ENCODE data around the gene FSTL4.

The FSTL4 gene

GRCh38 chr5:133328800-133329199 is 283.5 kb downstream of the FSTL4 start:
- no peak for TF ChIP-seq CTCF (IDR thresholded peaks at IDR 0.05; ENCODE audit: low read depth, low read length)
- DNase-seq (ENCODE audit: extremely low read depth, low read depth): no peak

DNA sequence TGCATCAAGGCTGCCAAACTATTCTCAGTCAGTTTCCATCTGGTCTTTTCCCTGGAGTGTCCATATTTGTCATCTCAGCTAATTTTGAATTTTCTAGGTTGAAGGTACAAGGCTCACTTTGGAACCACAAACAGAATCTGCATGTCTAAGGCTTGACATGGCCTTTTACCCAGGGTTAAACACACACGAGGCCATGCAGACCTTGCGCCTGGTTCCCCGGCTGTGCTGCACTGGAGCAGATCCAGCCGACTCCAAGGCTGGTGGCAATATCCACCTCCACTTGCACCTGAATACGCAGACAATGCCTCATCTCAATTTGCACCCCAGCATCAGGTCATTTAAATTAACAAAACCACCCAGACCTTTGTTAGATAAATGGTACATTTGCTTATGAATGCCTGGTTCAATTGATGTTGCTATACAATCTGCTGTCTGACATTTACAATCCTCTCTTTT is 284.4 kb downstream of the FSTL4 start:
- no peak for TF ChIP-seq CTCF (IDR thresholded peaks at IDR 0.05; ENCODE audit: low read depth, low read length)
- no peak for DNase-seq (ENCODE audit: extremely low read depth, low read depth)

DNA sequence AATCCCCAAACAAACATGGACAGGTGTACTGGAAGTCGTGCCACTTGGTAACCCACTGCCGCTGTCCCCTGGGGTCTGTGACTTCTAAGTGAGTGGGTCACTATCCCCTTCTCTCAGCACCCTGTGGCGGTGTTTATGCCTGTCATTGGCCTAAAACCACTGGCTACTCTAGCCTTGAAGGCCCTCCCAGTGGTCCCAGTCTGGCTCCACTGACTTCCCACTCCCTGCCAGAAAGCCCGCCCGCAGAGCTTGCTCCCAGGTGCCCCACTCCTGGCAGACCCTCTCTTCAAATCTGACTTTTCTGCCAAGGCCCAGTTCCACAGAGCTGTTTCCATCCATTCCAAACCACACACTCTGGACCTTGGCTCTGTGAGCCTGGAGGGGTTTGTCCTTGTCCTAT is 286.0 kb downstream of the FSTL4 start:
- TF ChIP-seq CTCF (IDR thresholded peaks at IDR 0.05; ENCODE audit: low read depth, low read length): no peak
- no peak for DNase-seq (ENCODE audit: extremely low read depth, low read depth)

GRCh38 chr5:133325864-133326263 is 286.5 kb downstream of the FSTL4 start:
- no peak for TF ChIP-seq CTCF (IDR thresholded peaks at IDR 0.05; ENCODE audit: low read depth, low read length)
- DNase-seq (ENCODE audit: extremely low read depth, low read depth): no peak

- DNase-seq (ENCODE audit: extremely low read depth, low read depth): no peak
- no peak for TF ChIP-seq CTCF (IDR thresholded peaks at IDR 0.05; ENCODE audit: low read depth, low read length)
These were observed 287.4 kb downstream of the FSTL4 start for GRCh38 chr5:133324926-133325325.

DNA sequence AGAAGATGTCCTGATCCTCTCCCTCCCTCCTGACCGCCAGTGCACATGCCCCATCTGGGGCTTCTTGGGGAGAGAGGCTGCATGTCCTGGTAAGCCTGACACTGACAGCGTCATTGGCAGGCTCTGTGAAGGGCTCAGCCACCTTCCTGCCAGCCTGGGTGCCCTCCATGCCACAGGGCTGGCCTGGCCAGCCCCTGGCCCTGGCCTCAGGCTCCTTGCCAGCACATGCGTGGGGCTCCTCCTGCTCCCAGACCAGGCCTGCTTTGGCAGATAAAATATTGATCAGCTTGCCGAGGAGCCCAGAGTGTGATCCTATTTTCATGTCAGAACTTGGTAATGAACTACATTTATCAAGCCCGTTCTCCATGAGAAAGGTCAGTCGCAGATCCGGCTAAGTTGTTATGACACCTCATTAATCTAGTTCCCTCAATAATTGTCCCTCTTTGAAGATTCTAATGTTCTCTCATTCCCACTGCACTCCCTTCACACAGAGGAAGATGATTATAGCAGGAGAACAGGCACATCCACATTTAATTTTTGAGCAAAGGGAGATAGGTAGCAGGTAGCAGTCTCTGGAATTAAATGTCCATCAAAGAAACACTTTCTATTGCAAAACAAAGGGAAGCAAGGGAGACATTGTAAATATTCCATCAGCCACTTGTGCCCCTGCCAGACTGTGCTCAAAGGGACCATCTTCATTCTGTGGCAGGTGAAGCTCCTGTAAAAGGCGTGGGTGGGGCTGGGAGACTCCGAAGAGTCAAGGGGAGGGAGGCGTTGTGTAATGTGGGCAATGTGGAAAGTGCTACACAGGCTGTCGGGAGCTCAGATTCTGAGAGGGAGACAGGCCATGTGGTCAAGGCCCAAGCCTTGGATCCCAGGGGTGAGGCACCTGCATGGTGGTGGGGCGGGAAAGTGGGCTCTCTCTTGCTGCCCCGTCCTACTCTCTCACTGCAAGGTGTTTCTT is 288.6 kb downstream of the FSTL4 start:
- TF ChIP-seq CTCF (IDR thresholded peaks at IDR 0.05; ENCODE audit: low read depth, low read length): no peak
- no peak for DNase-seq (ENCODE audit: extremely low read depth, low read depth)

DNA sequence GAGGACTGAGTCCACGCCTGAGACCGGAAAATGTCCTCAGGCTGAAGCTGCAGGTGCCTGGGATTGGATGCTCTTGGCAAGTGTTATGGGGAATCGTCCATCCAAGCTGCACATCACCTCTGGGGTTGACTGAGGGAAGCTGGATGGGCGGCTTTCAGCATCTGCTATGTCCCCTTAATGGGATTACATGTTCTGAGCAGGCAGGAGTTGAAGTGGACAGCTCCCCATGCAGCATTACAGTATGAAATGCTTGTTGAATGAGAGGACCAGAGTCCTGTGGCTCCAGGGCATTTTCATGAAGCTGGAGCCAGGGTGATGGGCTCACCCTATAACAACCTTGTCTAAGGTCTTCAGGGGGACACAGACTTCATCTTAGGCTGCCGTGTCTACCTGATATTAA is 289.6 kb downstream of the FSTL4 start:
- TF ChIP-seq CTCF (IDR thresholded peaks at IDR 0.05; ENCODE audit: low read depth, low read length): no peak
- no peak for DNase-seq (ENCODE audit: extremely low read depth, low read depth)
